ENCODE results near the gene APOLD1. TPM values are rescaled to one million over a fixed set of nuclear protein-coding genes. Genes with fewer than 3 reads are reported as not detected.
A peak's percentile ranks its signal among the peaks of the same experiment; 100 is the strongest.

Gene APOLD1
- total RNA-seq, 2 donors from 2014 or later: 1.8 to 3.2 TPM

- DNase-seq: no peak
- H3K4me1 ChIP-seq (ENCODE audit: control insufficient read depth, insufficient read depth, low read length): no peaks in the 10 kb centered on the region
- 92 to 96% methylated on average over 5 to 6 of the region's 6 CpGs for WGBS, 2 experiments (ENCODE audit: insufficient coverage in 1 of 2, insufficient read length in 1 of 2)
- H3K27me3 ChIP-seq (ENCODE audit: control insufficient read depth, insufficient read depth, low read length, poor library complexity, severe bottlenecking): no peaks in the 10 kb centered on the region
- no peak overlapping the region for H3K4me3 ChIP-seq (ENCODE audit: low read length)
- H3K9me3 ChIP-seq (ENCODE audit: control insufficient read depth, low read length): no peaks in the 10 kb centered on the region
- peaks cover 64% of the 10 kb centered on the region for H3K36me3 ChIP-seq (ENCODE audit: control insufficient read depth, insufficient read depth, low read length)
- H3K27ac ChIP-seq (ENCODE audit: low read depth, low read length): no peak overlapping the region
- no peaks in the 10 kb centered on the region for H3K9me3 Mint-ChIP-seq
- peaks cover 55% of the 10 kb centered on the region for H3K36me3 Mint-ChIP-seq (ENCODE audit: low read depth)
- H3K4me1 Mint-ChIP-seq: peaks cover 18% of the 10 kb centered on the region
- no peak overlapping the region for H3K4me3 Mint-ChIP-seq
- TF ChIP-seq CTCF (conservative IDR thresholded peaks at IDR 0.05): no peak
- no peak overlapping the region for H3K9ac ChIP-seq (ENCODE audit: extremely low read depth, low read length, poor library complexity, severe bottlenecking)
- H3K27me3 Mint-ChIP-seq (ENCODE audit: insufficient read depth): no peaks in the 10 kb centered on the region
- H3K27ac Mint-ChIP-seq: no peak overlapping the region
Measured at GRCh38 chr12:12836571-12836970, 51.1 kb downstream of the APOLD1 start.

- H3K36me3 Mint-ChIP-seq (ENCODE audit: low read depth): peaks cover 50% of the 10 kb centered on the region
- Histone ChIP-seq H3K27ac (ENCODE audit: low read depth, low read length) (no peak overlapping the region), H3K27me3 (ENCODE audit: control insufficient read depth, insufficient read depth, low read length, poor library complexity, severe bottlenecking) (no peaks in the 10 kb centered on the region), H3K36me3 (ENCODE audit: control insufficient read depth, insufficient read depth, low read length) (peaks cover 60% of the 10 kb centered on the region), H3K9ac (ENCODE audit: extremely low read depth, low read length, poor library complexity, severe bottlenecking) (no peak overlapping the region), H3K4me3 (ENCODE audit: low read length) (no peak overlapping the region), H3K4me1 (ENCODE audit: control insufficient read depth, insufficient read depth, low read length) (no peaks in the 10 kb centered on the region), H3K9me3 (ENCODE audit: control insufficient read depth, low read length) (no peaks in the 10 kb centered on the region)
- H3K4me3 Mint-ChIP-seq: peak overlapping the region; percentile 4
- WGBS, 2 experiments (ENCODE audit: insufficient coverage in 1 of 2, insufficient read length in 1 of 2): 74 to 80% methylated on average over 9 to 15 of the region's 15 CpGs
- TF ChIP-seq CTCF (conservative IDR thresholded peaks at IDR 0.05): peak; percentile 96
- H3K27me3 Mint-ChIP-seq (ENCODE audit: insufficient read depth): no peaks in the 10 kb centered on the region
- peak overlapping the region; percentile 35 for H3K27ac Mint-ChIP-seq
- no peaks in the 10 kb centered on the region for H3K9me3 Mint-ChIP-seq
- DNase-seq: peak; percentile 73
- peaks cover 18% of the 10 kb centered on the region for H3K4me1 Mint-ChIP-seq
Measured at GRCh38 chr12:12837025-12837812, 51.8 kb downstream of the APOLD1 start.

- H3K9me3 ChIP-seq (ENCODE audit: control insufficient read depth, low read length): no peaks in the 10 kb centered on the region
- WGBS, 2 experiments (ENCODE audit: insufficient coverage in 1 of 2, insufficient read length in 1 of 2): 95 to 100% methylated on average over 1 to 3 of the region's 3 CpGs
- H3K36me3 ChIP-seq (ENCODE audit: control insufficient read depth, insufficient read depth, low read length): peaks cover 57% of the 10 kb centered on the region
- H3K4me1 Mint-ChIP-seq: peaks cover 18% of the 10 kb centered on the region
- no peaks in the 10 kb centered on the region for H3K27me3 Mint-ChIP-seq (ENCODE audit: insufficient read depth)
- H3K36me3 Mint-ChIP-seq (ENCODE audit: low read depth): peaks cover 49% of the 10 kb centered on the region
- H3K9me3 Mint-ChIP-seq: no peaks in the 10 kb centered on the region
- no peak overlapping the region for H3K4me3 ChIP-seq (ENCODE audit: low read length)
- no peak overlapping the region for H3K4me3 Mint-ChIP-seq
- H3K27ac ChIP-seq (ENCODE audit: low read depth, low read length): no peak overlapping the region
- TF ChIP-seq CTCF (conservative IDR thresholded peaks at IDR 0.05): no peak
- no peak overlapping the region for H3K9ac ChIP-seq (ENCODE audit: extremely low read depth, low read length, poor library complexity, severe bottlenecking)
- DNase-seq: no peak
- no peaks in the 10 kb centered on the region for H3K27me3 ChIP-seq (ENCODE audit: control insufficient read depth, insufficient read depth, low read length, poor library complexity, severe bottlenecking)
- peak overlapping the region; percentile 35 for H3K27ac Mint-ChIP-seq
- H3K4me1 ChIP-seq (ENCODE audit: control insufficient read depth, insufficient read depth, low read length): no peaks in the 10 kb centered on the region
Measured at GRCh38 chr12:12837813-12838153, 52.3 kb downstream of the APOLD1 start.
